Neural cell (in vitro differentiated cells): ENCODE measurements around the gene TMEM52B. TPM values are rescaled to one million over a fixed set of nuclear protein-coding genes. Genes with fewer than 3 reads are reported as not detected.

Experiments
- H2AFZ ChIP-seq: fragments of 200-600, 300-800 bp; sonication (generic), shearing (Covaris generic); 2 replicates; pipeline ENCODE4 v1.6.0; 2014; ENCODE audit warnings: low read depth, mild to moderate bottlenecking, antibody characterized with exemption, low read length, moderate library complexity
- H3F3A ChIP-seq: fragments of 200-600 bp; shearing (Covaris generic); 2 replicates; pipeline ENCODE4 v1.6.1; 2016; ENCODE audit warnings: mild to moderate bottlenecking, moderate library complexity, mixed read lengths, antibody characterized with exemption, low read length; ENCODE audit not compliant: insufficient read depth, poor library complexity, severe bottlenecking
- H3K27ac ChIP-seq: fragments of 200-600, 300-800 bp; sonication (generic), shearing (Covaris generic); 2 replicates; pipeline ENCODE4 v1.5.1; 2014; ENCODE audit warnings: mild to moderate bottlenecking, low read length, moderate library complexity
- H3K27me3 ChIP-seq: fragments of 300-800, 200-600 bp; sonication (generic), shearing (Covaris generic); 2 replicates; pipeline ENCODE4 v1.6.0; 2014; ENCODE audit warnings: mild to moderate bottlenecking, low read depth, low read length, moderate library complexity; ENCODE audit not compliant: insufficient read depth
- H3K36me3 ChIP-seq: fragments of 300-800, 200-600 bp; sonication (generic), shearing (Covaris generic); 2 replicates; pipeline ENCODE4 v1.5.1; 2014; ENCODE audit warnings: mild to moderate bottlenecking, antibody characterized with exemption, low read length, moderate library complexity; ENCODE audit not compliant: insufficient read depth
- H3K4me2 ChIP-seq: fragments of 300-800, 200-600 bp; sonication (generic), shearing (Covaris generic); 2 replicates; pipeline ENCODE4 v1.6.0; 2014; ENCODE audit warnings: mild to moderate bottlenecking, low read length
- H3K4me3 ChIP-seq: fragments of 300-800, 200-600 bp; sonication (generic), shearing (Covaris generic); 2 replicates; pipeline ENCODE4 v1.5.1; 2014; ENCODE audit warnings: mild to moderate bottlenecking, low read length, moderate library complexity
- H3K79me2 ChIP-seq: fragments of 200-600 bp; shearing (Covaris generic); replicated peaks from 2 replicates; pipeline ENCODE4 v1.6.0; 2014; ENCODE audit warnings: mild to moderate bottlenecking, low read length, moderate library complexity; ENCODE audit not compliant: insufficient read depth
- H3K9ac ChIP-seq: fragments of 300-800, 200-600 bp; sonication (generic), shearing (Covaris generic); 2 replicates; pipeline ENCODE4 v1.6.1; 2016; ENCODE audit warnings: mild to moderate bottlenecking, low read length, mixed read lengths
- H3K9me2 ChIP-seq: fragments of 200-600 bp; shearing (Covaris generic); 2 replicates; pipeline ENCODE4 v1.6.1; 2016; ENCODE audit warnings: mild to moderate bottlenecking, low read length, mixed read lengths; ENCODE audit not compliant: insufficient read depth
- H3K9me3 ChIP-seq: fragments of 200-600, 300-800 bp; sonication (generic), shearing (Covaris generic); 2 replicates; pipeline ENCODE4 v1.6.1; 2016; ENCODE audit warnings: mild to moderate bottlenecking, mixed run types, low read length, moderate library complexity, mixed read lengths
- H4K20me1 ChIP-seq: fragments of 200-600 bp; shearing (Covaris generic); 2 replicates; pipeline ENCODE4 v1.6.1; 2016; ENCODE audit warnings: mild to moderate bottlenecking, mixed run types; ENCODE audit not compliant: insufficient read depth
- EP300 ChIP-seq: fragments of 450-650 bp; conservative IDR thresholded peaks from 2 replicates; pipeline ENCODE4 v1.6.1; 2014; ENCODE audit warnings: antibody characterized with exemption, mild to moderate bottlenecking, moderate library complexity; ENCODE audit not compliant: poor library complexity, severe bottlenecking
- EZH2 ChIP-seq: fragments of 200-600, 300-800 bp; shearing (Covaris generic), sonication (generic); IDR thresholded peaks from 2 replicates; pipeline ENCODE4 v1.6.1; 2014; ENCODE audit warnings: antibody characterized with exemption, low read length, borderline replicate concordance, mild to moderate bottlenecking; ENCODE audit not compliant: insufficient read depth, poor library complexity, severe bottlenecking
- MXI1 ChIP-seq: fragments of 450-650 bp; conservative IDR thresholded peaks from 2 replicates; pipeline ENCODE4 v1.6.1; 2014; ENCODE audit warnings: antibody characterized with exemption, mild to moderate bottlenecking; ENCODE audit not compliant: poor library complexity, severe bottlenecking
- POLR2AphosphoS5 ChIP-seq: IDR thresholded peaks from 2 replicates; pipeline ENCODE4 v1.6.1; 2012
- RAD21 ChIP-seq: fragments of 450-650 bp; conservative IDR thresholded peaks from 2 replicates; pipeline ENCODE4 v1.6.1; 2014; ENCODE audit warnings: antibody characterized with exemption, mild to moderate bottlenecking, moderate library complexity
- SMC3 ChIP-seq: fragments of 450-650 bp; conservative IDR thresholded peaks from 2 replicates; pipeline ENCODE4 v1.6.1; 2014; ENCODE audit warnings: antibody characterized with exemption, mild to moderate bottlenecking, moderate library complexity; ENCODE audit not compliant: poor library complexity
- TAF1 ChIP-seq: IDR thresholded peaks from 2 replicates; pipeline ENCODE4 v1.6.1; 2012; ENCODE audit warnings: low read depth
- polyA plus RNA-seq: library from polyadenylated mRNA; depleted of rRNA; stranded (reverse); fragments of >200 nt; gene quantifications from 2 replicates; pipeline ENCODE4 v1.2.3, GENCODE V29; 2014
- TF ChIP-seq, protein P1 (sequence below): fragments of 450-650 bp; IDR thresholded peaks from 2 replicates; pipeline ENCODE4 v1.5.1; 2014; ENCODE audit warnings: antibody characterized with exemption, mild to moderate bottlenecking, moderate library complexity; ENCODE audit not compliant: poor library complexity, severe bottlenecking
- TF ChIP-seq, protein P2 (sequence below): IDR thresholded peaks from 2 replicates; pipeline ENCODE4 v1.6.1; 2012; ENCODE audit warnings: borderline replicate concordance

The TMEM52B gene
- polyA plus RNA-seq, 1 donor from 2014 or later: not detected

DNA sequence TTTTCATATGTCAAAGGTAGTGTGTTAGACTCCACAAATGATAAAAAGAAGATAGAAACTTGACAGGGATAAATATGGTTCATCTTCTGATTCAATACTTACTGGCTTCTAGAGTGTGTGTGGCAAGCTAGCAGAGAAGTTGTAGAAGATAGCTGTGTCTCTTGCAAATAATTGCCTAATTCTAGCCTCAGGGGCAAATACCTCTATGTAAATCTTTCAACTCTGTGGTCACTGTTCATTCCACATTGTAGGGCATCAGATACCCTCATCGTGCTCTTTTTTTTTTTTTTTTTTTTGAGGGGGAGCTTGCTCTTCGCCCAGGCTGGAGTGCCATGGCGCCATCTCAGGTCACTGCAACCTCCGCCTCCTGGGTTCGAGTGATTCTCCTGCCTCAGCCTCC, 8.6 kb upstream of the TMEM52B start:
- no peak overlapping the region for H3K9ac ChIP-seq
- H3K27me3 ChIP-seq: no peaks in the 10 kb centered on the region
- no peak overlapping the region for H3K4me2 ChIP-seq
- no peaks in the 10 kb centered on the region for H3K9me3 ChIP-seq
- no peak overlapping the region for H2AFZ ChIP-seq
- no peaks in the 10 kb centered on the region for H3K79me2 ChIP-seq
- TF ChIP-seq EP300 (no peak), MXI1 (no peak), RAD21 (no peak), TAF1 (no peak), SMC3 (no peak), POLR2AphosphoS5 (no peak), EZH2 (no peak)
- TF ChIP-seq, protein P1, sequence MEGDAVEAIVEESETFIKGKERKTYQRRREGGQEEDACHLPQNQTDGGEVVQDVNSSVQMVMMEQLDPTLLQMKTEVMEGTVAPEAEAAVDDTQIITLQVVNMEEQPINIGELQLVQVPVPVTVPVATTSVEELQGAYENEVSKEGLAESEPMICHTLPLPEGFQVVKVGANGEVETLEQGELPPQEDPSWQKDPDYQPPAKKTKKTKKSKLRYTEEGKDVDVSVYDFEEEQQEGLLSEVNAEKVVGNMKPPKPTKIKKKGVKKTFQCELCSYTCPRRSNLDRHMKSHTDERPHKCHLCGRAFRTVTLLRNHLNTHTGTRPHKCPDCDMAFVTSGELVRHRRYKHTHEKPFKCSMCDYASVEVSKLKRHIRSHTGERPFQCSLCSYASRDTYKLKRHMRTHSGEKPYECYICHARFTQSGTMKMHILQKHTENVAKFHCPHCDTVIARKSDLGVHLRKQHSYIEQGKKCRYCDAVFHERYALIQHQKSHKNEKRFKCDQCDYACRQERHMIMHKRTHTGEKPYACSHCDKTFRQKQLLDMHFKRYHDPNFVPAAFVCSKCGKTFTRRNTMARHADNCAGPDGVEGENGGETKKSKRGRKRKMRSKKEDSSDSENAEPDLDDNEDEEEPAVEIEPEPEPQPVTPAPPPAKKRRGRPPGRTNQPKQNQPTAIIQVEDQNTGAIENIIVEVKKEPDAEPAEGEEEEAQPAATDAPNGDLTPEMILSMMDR: no peak
- TF ChIP-seq, protein P2, sequence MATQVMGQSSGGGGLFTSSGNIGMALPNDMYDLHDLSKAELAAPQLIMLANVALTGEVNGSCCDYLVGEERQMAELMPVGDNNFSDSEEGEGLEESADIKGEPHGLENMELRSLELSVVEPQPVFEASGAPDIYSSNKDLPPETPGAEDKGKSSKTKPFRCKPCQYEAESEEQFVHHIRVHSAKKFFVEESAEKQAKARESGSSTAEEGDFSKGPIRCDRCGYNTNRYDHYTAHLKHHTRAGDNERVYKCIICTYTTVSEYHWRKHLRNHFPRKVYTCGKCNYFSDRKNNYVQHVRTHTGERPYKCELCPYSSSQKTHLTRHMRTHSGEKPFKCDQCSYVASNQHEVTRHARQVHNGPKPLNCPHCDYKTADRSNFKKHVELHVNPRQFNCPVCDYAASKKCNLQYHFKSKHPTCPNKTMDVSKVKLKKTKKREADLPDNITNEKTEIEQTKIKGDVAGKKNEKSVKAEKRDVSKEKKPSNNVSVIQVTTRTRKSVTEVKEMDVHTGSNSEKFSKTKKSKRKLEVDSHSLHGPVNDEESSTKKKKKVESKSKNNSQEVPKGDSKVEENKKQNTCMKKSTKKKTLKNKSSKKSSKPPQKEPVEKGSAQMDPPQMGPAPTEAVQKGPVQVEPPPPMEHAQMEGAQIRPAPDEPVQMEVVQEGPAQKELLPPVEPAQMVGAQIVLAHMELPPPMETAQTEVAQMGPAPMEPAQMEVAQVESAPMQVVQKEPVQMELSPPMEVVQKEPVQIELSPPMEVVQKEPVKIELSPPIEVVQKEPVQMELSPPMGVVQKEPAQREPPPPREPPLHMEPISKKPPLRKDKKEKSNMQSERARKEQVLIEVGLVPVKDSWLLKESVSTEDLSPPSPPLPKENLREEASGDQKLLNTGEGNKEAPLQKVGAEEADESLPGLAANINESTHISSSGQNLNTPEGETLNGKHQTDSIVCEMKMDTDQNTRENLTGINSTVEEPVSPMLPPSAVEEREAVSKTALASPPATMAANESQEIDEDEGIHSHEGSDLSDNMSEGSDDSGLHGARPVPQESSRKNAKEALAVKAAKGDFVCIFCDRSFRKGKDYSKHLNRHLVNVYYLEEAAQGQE: no peak
- H3K9me2 ChIP-seq: no peaks in the 10 kb centered on the region
- no peaks in the 10 kb centered on the region for H3K36me3 ChIP-seq
- H3F3A ChIP-seq: no peaks in the 10 kb centered on the region
- H3K4me3 ChIP-seq: no peak overlapping the region
- no peaks in the 10 kb centered on the region for H4K20me1 ChIP-seq
- no peak overlapping the region for H3K27ac ChIP-seq

DNA sequence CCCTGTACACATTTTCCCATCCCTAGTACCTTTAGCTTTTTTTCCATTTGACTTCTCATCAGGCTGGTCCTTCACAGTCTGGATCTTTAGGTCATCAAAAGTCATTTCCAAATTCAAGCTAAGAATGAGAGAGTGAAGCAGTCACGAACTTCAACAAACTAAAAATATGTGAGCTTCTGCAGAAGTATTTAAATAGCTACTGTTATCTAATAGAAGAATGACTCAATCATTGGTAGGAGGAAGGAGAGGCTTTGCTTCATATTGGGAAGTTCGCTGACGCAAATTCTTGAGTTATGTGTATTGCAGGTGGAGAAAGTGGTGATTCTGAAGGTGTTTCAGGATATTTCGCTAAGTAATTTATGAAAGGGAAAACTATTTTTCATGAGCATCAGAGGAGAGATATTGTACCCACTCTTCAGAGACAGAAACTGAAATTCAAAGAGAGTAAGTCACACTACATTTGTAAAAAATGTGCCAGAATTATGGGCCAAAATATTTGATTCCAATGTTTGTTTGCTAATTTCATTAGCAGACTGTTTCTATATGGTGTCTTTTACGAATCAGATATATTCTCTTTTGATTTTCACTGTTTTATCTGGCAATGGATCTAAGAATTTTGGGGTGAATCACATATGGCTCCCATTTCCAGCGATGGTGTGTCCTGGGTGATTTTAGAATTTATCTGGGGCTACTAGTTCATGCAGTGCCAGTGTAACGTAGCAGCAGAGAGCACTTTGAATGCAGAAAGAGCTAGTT, 6.7 kb upstream of the TMEM52B start, which contains the start of gene OLR1:
OLR1 (minus strand) TSS at position 160 of the 756 bp plus-strand sequence; CDS start at position 105, 55 bp downstream.
- no peak within 1 kb of the TSS for H3K4me2 ChIP-seq
- no peaks in the 10 kb centered on the region for H3F3A ChIP-seq
- H3K79me2 ChIP-seq: no peaks in the 10 kb centered on the region
- no peak within 1 kb of the TSS for H2AFZ ChIP-seq
- H3K27ac ChIP-seq: no peak within 1 kb of the TSS
- no peaks in the 10 kb centered on the region for H4K20me1 ChIP-seq
- no peaks in the 10 kb centered on the region for H3K36me3 ChIP-seq
- no peak within 1 kb of the TSS for H3K4me3 ChIP-seq
- H3K27me3 ChIP-seq: no peaks in the 10 kb centered on the region
- no peak within 1 kb of the TSS for H3K9ac ChIP-seq
- TF ChIP-seq EP300 (no peak), MXI1 (no peak), TAF1 (no peak), SMC3 (no peak), POLR2AphosphoS5 (no peak), RAD21 (no peak), EZH2 (no peak)
- TF ChIP-seq, protein P1: no peak
- TF ChIP-seq, protein P2: no peak
- no peaks in the 10 kb centered on the region for H3K9me3 ChIP-seq
- H3K9me2 ChIP-seq: no peaks in the 10 kb centered on the region
